HG02870 (cell line): ENCODE data around the gene GOLM1.

Experiments used
- ATAC-seq: cut with Tn5 transposase; IDR thresholded peaks from one replicate; pipeline ENCODE4 v1.9.1; 2021; ENCODE audit warnings: mild to moderate bottlenecking, moderate library complexity; ENCODE audit not compliant: unreplicated experiment

The GOLM1 gene

DNA sequence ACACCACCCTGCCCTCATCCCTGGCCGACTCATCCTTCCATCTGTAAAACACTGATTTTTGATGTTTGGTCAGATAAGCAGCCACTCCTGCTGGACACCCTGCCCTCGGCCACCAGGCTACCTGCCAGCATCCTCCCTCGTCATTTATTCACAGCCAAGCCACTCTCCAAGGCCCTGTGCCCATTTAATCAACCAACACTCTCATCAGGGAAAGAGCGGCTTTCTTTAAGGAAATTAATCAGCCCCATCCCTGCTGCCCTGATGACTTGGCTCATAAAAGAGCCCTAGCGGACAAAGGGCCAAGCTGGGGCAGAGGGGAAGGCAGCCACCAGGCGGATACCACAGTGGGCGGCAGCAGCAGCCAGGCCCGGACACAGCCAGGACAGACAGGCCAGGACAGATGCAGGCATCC lies 52.4 kb downstream of the GOLM1 start:
- ATAC-seq = no peak

DNA sequence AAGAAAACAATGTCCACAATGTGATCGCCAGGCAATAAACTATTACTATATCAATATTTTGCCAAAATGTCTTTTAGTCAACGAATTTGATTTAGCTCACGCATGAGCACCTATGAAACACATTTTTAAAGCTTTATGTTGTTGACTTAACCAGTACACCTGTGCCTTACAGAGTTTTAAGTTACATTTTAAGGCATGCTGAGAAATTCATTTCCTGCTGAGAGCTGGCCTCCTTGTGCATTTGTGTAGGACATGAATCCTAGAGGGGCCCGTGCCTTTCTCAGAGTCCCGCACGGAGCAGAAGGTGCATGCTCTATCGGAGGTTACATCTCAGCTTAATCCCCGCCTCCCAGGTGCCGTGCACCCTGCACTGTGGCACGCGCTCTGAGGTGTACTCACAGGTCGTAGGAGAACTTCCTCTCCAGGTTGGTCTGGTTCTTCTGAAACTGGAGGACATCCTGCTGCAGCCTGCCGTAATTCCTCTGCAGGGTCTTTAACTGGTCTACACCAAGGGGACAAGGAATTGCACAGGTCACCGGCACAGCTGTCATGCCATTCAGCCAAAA lies 53.2 kb downstream of the GOLM1 start:
- ATAC-seq = no peak

DNA sequence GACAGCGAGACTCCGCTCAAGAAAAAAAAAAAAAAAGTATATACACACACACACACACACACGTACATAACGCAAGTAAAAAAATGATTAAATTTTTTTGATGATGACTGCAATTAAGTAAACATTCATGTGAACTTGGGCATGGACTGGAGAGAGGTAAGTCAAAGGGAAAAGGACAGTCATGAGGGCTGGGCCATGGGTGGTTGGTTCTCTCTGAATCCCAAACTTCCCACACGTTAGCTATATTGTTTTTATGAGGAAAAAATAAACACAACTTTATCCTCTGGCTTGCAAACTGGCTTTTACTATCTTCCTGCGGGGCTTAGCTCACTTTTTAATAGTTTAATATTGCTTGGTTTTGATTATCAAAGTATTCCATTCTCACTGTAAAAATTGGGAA lies 53.7 kb downstream of the GOLM1 start:
- ATAC-seq = no peak

DNA sequence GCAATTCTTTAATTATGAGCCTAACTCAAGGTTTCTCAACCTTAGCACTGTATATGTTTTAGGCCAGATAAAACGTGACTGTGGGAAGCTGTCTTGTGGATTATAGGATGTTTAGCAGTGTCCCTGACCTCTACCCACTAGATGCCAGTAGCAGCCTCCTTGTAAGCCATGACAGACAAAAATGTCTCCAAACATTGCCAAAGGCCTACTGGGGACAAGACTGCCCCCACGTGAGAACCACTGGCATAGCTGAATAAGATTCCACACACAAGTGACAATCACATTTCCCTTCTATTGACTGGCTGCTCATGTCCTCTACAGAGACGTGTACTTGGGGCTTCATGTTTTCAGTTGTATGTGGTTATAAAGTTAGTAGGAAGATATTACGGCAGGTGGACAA lies 55.4 kb downstream of the GOLM1 start:
- no peak for ATAC-seq

DNA sequence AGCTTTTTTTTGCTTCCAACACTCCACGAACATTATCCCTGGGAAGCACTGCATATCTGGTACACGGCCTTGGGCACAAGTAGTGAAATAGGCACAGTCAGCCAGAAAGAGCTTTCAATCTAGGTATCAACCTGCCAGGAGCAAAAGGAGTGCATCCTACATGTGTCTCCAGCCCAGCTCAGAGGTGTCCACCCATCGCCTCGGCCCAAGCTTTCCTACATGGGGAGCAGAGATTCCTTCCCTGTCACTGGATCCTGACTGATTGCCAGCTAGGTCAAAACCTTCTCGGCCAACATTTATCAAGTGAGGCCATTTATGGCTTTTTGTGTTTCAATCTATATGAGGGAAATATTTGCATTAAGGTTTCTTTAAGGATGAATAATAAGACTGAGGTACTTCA lies 55.8 kb downstream of the GOLM1 start:
- ATAC-seq = no peak

DNA sequence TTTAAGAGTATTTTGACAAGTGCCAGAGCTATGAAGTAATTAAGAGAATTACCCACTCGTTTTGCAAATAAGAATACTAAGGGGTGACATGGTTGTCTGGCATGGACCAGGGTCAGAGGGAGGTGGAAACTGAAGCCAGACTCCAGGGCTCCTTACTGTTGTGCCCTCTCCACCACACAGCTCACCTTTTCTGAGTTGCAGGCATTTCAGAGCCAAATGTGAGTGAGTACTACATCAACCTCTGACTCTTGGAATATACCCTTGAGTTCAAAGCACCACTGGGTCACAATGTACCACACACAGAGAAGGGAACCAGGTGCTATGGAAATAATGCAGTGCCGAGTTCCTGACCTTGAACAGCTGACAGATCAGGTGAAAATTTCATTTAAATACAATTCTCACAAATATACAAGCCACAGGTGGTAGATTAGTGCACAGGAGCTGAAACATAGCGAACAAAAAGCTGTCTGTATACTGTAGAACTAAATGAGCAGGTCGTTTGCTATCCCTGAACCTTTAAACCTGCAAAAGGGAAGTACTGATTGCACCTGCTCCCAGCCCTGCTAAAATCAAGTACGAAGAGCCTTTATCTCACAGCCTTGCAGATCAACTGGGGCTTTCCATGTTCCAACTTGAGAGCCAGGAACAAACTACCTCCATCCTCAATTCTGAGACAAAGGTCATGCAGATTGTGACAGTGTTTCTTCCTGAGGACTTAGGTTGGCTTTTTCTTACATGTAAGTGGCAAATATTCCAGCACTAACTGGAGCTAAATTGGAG lies 57.0 kb downstream of the GOLM1 start:
- no peak for ATAC-seq

DNA sequence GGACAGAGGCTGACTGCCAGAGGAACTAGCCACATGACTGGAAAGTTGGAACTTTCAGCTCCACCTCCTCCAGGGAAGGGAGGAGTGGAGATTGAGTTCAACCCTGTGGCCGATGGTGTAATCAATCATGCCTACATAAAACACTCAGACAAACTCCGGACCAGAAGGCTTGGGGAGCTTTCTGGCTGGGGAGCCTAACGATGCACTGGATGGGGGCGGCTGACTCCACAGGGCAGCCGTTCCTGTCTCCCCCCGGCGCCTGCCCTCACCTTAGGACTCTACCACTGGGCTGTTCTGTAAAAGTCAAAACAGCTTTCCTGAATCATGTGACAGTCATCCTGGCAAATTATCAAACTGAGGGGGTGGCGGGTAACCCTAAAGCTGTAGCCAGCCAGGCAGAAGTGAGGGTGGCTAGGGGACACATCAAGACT lies 58.0 kb downstream of the GOLM1 start:
- no peak for ATAC-seq

DNA sequence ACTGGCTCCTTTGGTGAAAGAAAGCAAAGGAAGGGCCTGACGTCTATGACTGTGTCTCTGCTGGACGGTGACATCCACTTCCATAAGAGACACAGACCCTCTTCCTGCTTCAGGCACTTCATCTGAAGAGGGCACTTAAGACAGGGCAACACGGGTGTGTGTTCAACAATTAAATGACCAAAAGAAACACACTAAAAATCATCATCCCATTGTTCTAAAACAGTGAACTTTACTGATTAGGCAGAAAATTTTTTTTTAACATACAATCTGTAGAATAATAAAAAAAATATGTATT lies 58.5 kb downstream of the GOLM1 start:
- no peak for ATAC-seq

DNA sequence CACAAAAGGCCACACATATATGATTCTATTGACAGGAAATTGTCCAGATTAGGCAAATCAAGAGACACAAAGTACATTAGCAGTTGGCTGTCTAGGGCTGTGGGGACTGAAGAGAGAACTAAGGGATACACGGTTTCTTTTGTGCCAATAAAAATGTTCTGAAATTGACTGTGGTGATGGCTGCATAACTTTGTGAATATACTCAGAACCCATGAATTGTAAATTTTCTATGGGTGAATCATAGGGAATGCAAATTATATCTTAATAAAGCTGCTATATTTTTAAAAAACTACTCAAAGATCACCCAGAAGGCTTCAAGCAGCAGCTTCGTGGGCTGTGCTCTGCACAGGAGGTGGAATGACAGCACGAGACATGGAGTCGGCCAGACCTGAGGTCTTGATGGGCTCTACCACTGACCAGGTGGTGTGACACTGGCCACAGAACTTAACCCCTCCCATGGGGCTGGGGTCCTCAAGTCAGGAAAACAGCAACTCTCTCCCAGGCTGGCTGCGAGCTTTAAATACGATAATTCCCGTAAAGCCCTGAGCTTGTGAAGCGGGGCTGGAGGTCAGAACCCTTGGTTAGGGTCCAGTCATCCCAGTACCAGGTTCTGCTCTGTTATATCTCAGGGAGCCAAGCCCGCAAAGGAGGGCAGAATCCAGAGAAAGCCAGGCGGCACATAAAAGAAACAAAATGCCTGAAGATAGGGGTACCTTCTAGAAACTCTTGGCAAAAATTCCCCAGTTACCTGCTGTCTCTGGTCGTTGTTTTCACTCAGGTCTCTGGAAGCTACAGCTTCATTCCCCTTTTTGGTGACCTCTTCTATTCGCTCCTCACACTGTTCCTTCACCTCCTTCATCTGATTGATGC lies 59.1 kb downstream of the GOLM1 start:
- no peak for ATAC-seq

DNA sequence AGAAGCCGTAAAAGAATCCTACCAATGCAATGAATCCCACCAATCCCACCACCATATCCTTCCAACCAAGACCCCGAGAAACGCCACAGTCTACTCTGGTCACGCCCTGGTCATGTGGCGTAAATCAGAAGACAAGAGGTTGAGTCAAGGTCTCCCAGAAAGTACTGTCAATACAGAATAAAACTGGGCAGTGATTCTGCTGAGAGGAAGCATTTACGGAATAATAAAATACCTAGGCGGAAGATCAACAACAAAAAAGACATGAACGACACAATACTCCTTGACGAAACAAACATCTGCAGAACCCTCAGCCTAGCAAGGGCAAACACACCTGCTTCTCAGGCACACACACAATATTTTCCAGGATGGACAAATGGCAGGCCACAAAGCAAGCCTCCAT lies 62.8 kb downstream of the GOLM1 start:
- no peak for ATAC-seq

DNA sequence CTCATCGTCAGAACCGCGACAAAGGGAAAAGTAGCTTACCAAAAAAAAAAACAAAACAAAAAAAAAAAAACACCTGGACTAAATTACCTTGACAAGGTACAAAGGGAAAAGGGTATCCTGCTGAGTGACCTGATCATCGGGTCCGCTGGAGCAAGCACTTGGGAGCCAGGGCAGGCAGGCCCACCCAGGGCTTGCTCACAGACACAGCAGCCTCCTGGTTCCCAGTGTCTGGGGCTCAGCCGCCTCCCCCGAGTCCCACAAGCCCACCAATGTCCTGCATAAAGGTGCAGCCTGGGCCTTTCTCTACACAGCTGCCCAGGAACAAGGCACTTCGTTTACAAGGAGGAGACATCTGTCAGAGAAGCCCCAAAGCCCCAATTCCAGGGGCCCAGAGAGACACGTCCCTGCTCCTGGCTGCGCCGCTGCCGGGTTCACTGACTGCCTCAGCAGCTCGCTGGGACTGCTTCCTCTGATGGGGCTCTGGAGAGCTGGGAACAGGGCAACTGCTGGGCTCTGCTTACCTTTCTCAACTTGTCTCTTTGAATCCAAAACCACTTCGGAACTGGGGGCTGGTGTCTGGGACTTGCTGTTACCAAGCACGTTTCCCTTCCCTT lies 63.4 kb downstream of the GOLM1 start:
- ATAC-seq = no peak

DNA sequence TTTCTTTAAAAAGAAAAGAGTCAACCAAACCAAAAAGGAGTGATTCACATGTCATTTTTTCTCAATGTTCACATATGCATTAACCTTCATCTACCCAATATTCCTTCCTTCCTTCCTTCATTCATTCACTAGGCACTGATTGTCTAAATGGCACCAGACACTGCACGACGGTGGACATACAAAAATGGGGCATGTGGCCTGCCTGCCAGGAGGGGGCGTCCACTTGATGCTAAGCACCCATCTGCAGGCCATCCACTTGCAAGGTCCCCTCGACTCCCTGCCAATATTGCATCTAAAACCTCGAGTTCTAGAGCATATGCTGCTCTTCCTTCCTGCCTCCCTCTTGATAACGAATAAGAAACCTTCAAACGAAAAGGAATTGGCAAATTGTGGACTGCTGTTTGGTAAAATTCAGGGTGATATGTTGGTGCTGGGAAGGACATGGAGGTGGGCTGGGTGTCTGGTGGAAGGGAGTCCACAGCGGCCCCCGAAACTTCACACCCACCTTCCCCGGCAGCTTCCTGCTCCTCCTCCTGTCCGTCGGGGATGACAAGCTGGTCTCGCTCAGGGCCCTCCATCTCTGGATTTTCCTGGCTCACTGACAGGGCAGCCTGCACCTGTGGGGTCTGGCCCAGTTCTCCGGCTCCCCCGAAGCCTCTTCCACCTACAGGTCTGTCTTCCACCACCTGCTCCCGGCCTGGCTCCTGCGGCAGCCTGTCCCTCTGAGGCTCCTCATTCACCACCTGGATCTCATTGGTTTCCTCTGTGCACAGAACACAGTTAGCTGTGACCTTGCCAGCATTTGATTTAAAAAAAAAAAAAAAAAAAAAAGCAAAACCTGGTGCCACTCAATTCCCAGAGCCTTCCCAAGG lies 64.3 kb downstream of the GOLM1 start:
- no peak for ATAC-seq

DNA sequence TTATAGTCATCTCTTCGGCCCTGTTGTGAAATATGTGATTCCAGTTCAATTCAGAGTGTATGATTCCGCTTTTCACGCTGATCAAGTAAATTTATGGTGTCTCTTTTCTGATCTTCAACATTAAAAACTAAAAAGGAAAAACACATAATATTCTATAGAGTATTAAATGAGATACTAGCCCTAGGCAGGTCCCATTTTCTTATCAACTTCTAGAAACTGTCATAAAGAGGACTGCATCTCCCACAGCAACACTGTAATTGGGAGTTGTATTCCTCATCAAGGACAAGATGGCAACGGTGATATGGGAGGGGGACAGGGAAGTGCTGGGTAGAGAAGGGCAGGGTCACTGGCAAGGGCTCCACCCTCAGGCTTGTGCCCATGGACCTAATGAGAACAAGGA lies 71.6 kb downstream of the GOLM1 start:
- no peak for ATAC-seq

DNA sequence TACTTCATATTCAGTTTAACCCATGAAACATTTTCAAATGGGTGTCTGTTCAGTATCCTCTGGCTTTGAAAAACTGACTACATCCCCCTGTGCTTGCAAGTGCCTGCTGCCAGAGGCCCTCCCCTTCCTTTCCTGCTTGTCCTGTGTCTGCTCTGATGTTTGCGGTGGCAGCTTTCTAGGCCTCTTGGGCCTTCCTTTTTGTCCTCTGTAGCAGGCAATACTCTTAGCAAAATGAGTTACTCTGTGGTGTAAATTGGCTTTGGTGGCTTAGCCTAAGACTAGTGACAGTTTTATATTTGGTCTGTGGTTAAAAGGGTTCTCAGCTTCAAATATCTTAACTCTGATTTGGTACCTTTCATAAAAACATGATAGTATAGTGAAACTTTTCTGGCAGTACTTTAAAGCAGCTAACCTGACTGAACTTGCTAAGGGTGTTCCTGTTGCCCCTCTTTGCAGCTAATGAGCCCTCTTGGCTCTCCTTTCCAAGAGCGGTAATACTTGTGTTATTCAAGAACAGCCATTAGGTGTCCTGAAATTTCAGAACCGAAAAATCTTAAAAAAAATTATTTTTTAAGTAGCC lies 76.6 kb downstream of the GOLM1 start:
- no peak for ATAC-seq

DNA sequence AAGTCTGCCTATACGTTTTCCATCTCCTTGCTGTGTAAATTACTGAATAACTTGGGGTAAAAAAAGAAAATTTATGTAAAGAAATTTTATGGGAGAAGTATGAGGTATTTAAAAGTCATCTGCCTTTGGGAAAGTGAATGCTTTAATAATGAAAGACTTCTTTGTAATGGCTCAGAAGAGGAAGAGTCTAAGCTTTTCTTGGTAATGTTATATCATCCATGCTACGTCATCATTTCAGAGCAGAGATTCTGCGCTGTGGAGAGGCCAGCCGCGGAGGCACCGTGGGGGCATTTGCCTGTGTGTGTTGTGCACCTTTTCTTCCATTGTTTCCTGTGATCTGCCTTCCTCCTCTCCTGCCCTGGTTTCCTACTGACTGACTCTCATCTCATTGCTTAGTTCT lies 78.2 kb downstream of the GOLM1 start:
- no peak for ATAC-seq

DNA sequence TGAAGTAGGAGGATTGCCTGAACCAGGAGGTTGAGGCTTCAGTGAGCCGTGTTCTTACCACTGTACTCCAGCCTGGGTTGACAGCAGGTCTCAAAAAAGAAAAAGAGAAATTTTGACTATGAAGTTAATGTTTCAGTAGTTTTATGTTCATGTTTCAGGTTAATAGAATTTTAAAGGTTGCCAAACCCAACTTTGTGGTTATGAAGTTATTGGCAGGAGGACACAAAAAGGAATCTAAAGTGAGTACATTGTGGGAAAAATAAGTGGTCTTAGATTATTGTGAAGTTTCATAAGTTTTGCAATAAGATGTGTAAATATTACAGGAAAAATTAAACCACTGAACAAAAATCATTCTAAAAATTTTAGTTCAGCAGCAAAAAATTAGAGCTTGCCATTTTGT lies 78.6 kb downstream of the GOLM1 start:
- ATAC-seq = no peak

DNA sequence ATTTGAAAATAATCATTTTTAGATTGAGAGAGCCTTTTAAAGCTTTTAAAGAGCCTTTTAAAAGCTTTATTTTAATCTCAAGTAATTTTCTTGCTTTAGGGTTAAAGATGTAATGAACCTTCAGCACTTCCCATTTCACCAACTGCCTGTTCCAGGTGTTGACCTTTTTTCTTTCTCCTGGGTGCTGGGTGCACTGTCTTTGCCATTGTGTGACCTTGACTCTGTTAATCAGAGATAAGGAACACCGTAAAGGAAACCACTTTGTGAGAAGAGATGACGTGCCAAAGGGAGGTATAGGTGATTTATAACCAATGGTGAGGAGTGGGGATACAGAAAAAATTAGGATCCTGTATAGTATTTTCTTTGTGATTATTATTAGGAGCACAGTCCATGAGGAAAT lies 90.2 kb downstream of the GOLM1 start:
- no peak for ATAC-seq

DNA sequence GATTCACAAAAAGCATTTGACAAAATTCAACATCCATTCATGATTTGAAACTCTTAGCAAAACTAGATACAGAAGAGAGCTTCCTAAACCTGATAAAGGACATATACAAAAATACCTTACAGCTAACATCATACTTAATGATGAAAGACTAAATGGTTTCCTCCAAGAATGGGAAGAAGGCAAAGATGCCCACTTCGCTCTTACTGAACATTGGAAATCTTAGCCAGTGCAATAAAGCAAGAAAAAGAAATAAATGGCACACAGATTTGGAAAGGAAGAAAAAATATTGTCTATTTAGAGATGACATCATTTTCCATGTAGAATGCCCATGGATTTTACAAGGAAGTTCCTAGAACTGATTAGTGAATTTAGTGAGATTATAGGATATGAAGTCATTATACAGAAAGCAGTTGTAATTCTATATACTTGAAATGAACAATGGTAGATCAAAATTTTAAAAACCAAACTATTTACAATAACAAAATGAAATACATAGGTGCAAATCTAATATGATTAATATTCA lies 94.0 kb downstream of the GOLM1 start:
- ATAC-seq = no peak

DNA sequence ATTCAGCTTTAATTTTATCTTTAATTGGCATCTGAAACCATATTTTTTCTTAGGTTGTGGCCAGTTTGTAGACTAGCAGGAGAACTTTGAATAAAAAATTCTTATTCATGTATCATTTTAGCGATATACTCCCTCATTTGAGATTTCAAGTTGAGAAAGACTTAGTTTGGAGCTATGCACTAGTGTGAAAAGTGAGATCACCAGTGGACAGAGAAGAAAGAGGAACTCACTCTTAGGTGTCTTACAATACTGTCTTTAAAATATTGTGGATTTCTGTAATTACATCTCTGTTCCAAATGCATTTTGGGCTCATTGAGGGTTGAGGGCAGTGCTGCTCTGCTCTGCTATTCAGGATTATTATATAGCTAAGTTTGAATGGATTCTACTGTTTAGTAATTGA lies 103.8 kb downstream of the GOLM1 start:
- no peak for ATAC-seq

DNA sequence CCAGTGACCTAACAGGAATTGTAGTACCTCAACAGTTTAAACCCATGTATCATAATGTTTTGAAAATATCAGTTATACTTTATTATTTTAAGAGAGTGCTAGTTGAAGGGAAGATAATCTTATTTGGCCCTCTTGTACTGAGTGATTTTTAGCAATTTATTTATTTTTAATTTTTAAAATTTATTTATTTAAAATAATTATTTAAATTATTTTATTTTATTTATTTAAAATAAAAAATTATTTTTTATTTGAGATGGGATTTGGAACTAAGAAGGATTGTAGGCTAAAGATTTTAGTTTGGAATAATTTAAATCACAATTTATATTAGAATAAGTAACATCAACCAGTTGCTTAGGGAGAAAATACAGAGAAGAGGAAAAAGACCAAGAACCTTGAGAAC lies 104.3 kb downstream of the GOLM1 start:
- no peak for ATAC-seq
